HCT116 (cell line): ENCODE data around the gene EFL1. TPM values are rescaled to one million over a fixed set of nuclear protein-coding genes. Genes with fewer than 3 reads are reported as not detected.

Experiments
- ATAC-seq: fragments of 200-7000 bp; cut with Tn5 transposase; 2 replicates; pipeline ENCODE4 v1.9.1; 2020; ENCODE audit warnings: mild to moderate bottlenecking, moderate library complexity
- BruUV-seq: library from RNA; stranded (reverse); fragments of 400-500 nt; replicated peaks from 2 replicates; lab custom pipeline; 2021; lab: Mats Ljungman, UMichigan
- CTCF ChIA-PET: fragments of 300-600 bp; sonication (Branson Sonifier 250); formaldehyde crosslinking; loops from one replicate; lab custom pipeline; 2021; ENCODE audit warnings: antibody characterized with exemption; lab: Charles Lee
- POLR2A ChIA-PET: fragments of 300-600, 350-600 bp; sonication (Branson Sonifier 250); formaldehyde crosslinking; loops from one replicate; lab custom pipeline; 2021; ENCODE audit warnings: antibody characterized with exemption; lab: Charles Lee
- RAD21 ChIA-PET, 2 experiments: fragments of 300-600 bp; sonication (Branson Sonifier 250); formaldehyde crosslinking; loops; one replicate each; lab custom pipeline; 2023; ENCODE audit warnings: low total read pairs in 2 of 2; ENCODE audit not compliant: uncharacterized antibody in 2 of 2, unreplicated experiment in 2 of 2, low non-redundant PET in 1 of 2; lab: Charles Lee
- DNase-seq: peaks from one replicate; pipeline ENCODE4 v3.0.0-alpha.2; 2010; ENCODE audit warnings: low read depth, low spot score
- H2AFZ ChIP-seq: fragments of 200-600 bp; shearing (Covaris generic), sonication (generic); 2 replicates; pipeline ENCODE4 v1.6.1; 2017; ENCODE audit warnings: low read depth, mixed run types, mixed read lengths, antibody characterized with exemption, low read length; ENCODE audit not compliant: poor library complexity, severe bottlenecking
- H3K27ac ChIP-seq: 2 replicates; pipeline ENCODE4 v1.5.1; 2012; ENCODE audit warnings: low read depth, low read length
- H3K27me3 ChIP-seq: fragments of 200-600 bp; sonication (generic); 2 replicates; pipeline ENCODE4 v1.6.1; 2016; ENCODE audit warnings: mixed run types, low read length, mixed read lengths; ENCODE audit not compliant: insufficient read depth
- H3K36me3 ChIP-seq, 2 experiments: fragments of 200-500 bp in 1 of 2; fragments of 200-600 bp in 1 of 2; sonication (Bioruptor generic) in 1 of 2; sonication (generic) in 1 of 2; 2 replicates each; pipeline versions ENCODE4 v1.5.1 to v1.6.1; 2014 to 2016; ENCODE audit warnings: low read length in 2 of 2, inconsistent platforms in 1 of 2, mixed read lengths in 1 of 2, mixed run types in 1 of 2; ENCODE audit not compliant: insufficient read depth in 2 of 2, control insufficient read depth in 1 of 2
- H3K4me1 ChIP-seq, 2 experiments: fragments of 200-600 bp in 1 of 2; sonication (generic) in 1 of 2; 2 replicates each; pipeline versions ENCODE4 v1.5.1 to v1.6.1; 2012 to 2017; ENCODE audit warnings: low read length in 2 of 2, inconsistent platforms in 1 of 2, mild to moderate bottlenecking in 1 of 2, mixed read lengths in 1 of 2, mixed run types in 1 of 2, moderate library complexity in 1 of 2; ENCODE audit not compliant: insufficient read depth in 2 of 2, control insufficient read depth in 1 of 2
- H3K4me2 ChIP-seq: fragments of 200-600 bp; sonication (generic); 2 replicates; pipeline ENCODE4 v1.6.1; 2017; ENCODE audit warnings: mixed run types, low read length, mixed read lengths
- H3K4me3 ChIP-seq, 2 experiments: fragments of 200-600 bp in 1 of 2; sonication (generic) in 1 of 2; replicated peaks in 1 of 2; 2 replicates each; pipeline ENCODE4 v1.5.1; 2011 to 2016; ENCODE audit warnings: low read length in 2 of 2, control low read depth in 1 of 2, low read depth in 1 of 2, mild to moderate bottlenecking in 1 of 2, mixed read lengths in 1 of 2, mixed run types in 1 of 2
- H3K79me2 ChIP-seq: fragments of 200-600 bp; sonication (generic); 2 replicates; pipeline ENCODE4 v1.6.1; 2017; ENCODE audit warnings: mild to moderate bottlenecking, mixed run types, low read length, moderate library complexity, mixed read lengths; ENCODE audit not compliant: insufficient read depth
- H3K9ac ChIP-seq: fragments of 200-600 bp; sonication (generic); 2 replicates; pipeline ENCODE4 v1.6.1; 2016; ENCODE audit warnings: low read length, mixed read lengths
- H3K9me2 ChIP-seq: fragments of 200-600 bp; sonication (generic), shearing (Covaris generic); 2 replicates; pipeline ENCODE4 v1.6.1; 2017; ENCODE audit warnings: mixed run types, mild to moderate bottlenecking, moderate library complexity; ENCODE audit not compliant: insufficient read depth
- H3K9me3 ChIP-seq, 2 experiments: fragments of 200-500 bp in 1 of 2; fragments of 200-600 bp in 1 of 2; sonication (Bioruptor generic) in 1 of 2; sonication (generic) in 1 of 2; 2 replicates each; pipeline ENCODE4 v1.6.1; 2014 to 2017; ENCODE audit warnings: low read length in 2 of 2, mixed read lengths in 2 of 2, inconsistent platforms in 1 of 2, low read depth in 1 of 2, mild to moderate bottlenecking in 1 of 2, mixed run types in 1 of 2, moderate library complexity in 1 of 2; ENCODE audit not compliant: control insufficient read depth in 1 of 2, insufficient read depth in 1 of 2
- H4K20me1 ChIP-seq: fragments of 200-600 bp; sonication (generic), shearing (Covaris generic); 2 replicates; pipeline ENCODE4 v1.6.1; 2017; ENCODE audit warnings: mixed run types, mild to moderate bottlenecking, moderate library complexity; ENCODE audit not compliant: insufficient read depth
- CBX3 ChIP-seq: IDR thresholded peaks from 2 replicates; pipeline ENCODE4 v1.6.1; 2012; ENCODE audit warnings: low read depth
- CEBPB ChIP-seq: IDR thresholded peaks from 2 replicates; pipeline ENCODE4 v1.6.1; 2012; ENCODE audit warnings: low read depth
- ELF1 ChIP-seq: IDR thresholded peaks from 2 replicates; pipeline ENCODE4 v1.6.1; 2012; ENCODE audit warnings: low read depth, borderline replicate concordance
- EZH2 ChIP-seq: fragments of 200-600 bp; sonication (generic); IDR thresholded peaks from 2 replicates; pipeline ENCODE4 v1.6.1; 2017; ENCODE audit warnings: antibody characterized with exemption, mixed run types
- FOSL1 ChIP-seq: IDR thresholded peaks from 2 replicates; pipeline ENCODE4 v1.6.1; 2012; ENCODE audit warnings: low read depth
- JUND ChIP-seq: IDR thresholded peaks from 2 replicates; pipeline ENCODE4 v1.6.1; 2012
- POLR2AphosphoS5 ChIP-seq: IDR thresholded peaks from 2 replicates; pipeline ENCODE4 v1.6.1; 2011; ENCODE audit warnings: mild to moderate bottlenecking, low read depth, low read length, moderate library complexity
- RAD21 ChIP-seq: IDR thresholded peaks from 2 replicates; pipeline ENCODE4 v1.6.1; 2012; ENCODE audit warnings: low read depth, mild to moderate bottlenecking
- SP1 ChIP-seq: IDR thresholded peaks from 2 replicates; pipeline ENCODE4 v1.6.1; 2012; ENCODE audit warnings: low read depth
- SRF ChIP-seq: IDR thresholded peaks from 2 replicates; pipeline ENCODE4 v1.6.1; 2012; ENCODE audit warnings: low read depth
- TCF7L2 ChIP-seq: IDR thresholded peaks from 2 replicates; pipeline ENCODE4 v1.7.0; 2011; ENCODE audit warnings: borderline replicate concordance, inconsistent platforms; ENCODE audit not compliant: insufficient read depth, insufficient read length; ENCODE audit errors: extremely low read depth
- ZNF274 ChIP-seq: fragments of 200-500 bp; sonication (Bioruptor generic); IDR thresholded peaks from 2 replicates; pipeline ENCODE4 v1.6.1; 2014; ENCODE audit warnings: mild to moderate bottlenecking, low read depth, low read length, inconsistent platforms
- intact Hi-C: fragments of 100-400 bp; cut with micrococcal nuclease; formaldehyde crosslinking; loops from 2 replicates; pipeline ENCODE4 v1.10.0; 2022
- total RNA-seq: library from RNA; stranded (reverse); gene quantifications from one replicate; pipeline ENCODE4 v1.2.1, GENCODE V29; 2021; ENCODE audit not compliant: unreplicated experiment
- TF ChIP-seq, protein P1 (sequence below): IDR thresholded peaks from 2 replicates; pipeline ENCODE4 v1.6.1; 2012
- TF ChIP-seq, protein P2 (sequence below): IDR thresholded peaks from 2 replicates; pipeline ENCODE4 v1.6.1; 2012; ENCODE audit warnings: low read depth
- TF ChIP-seq, protein P3 (sequence below): IDR thresholded peaks from 2 replicates; pipeline ENCODE4 v1.6.1; 2012
- TF ChIP-seq, protein P4 (sequence below): IDR thresholded peaks from 2 replicates; pipeline ENCODE4 v1.6.1; 2011; ENCODE audit warnings: mild to moderate bottlenecking, low read length, moderate library complexity; ENCODE audit not compliant: insufficient replicate concordance; ENCODE audit errors: extremely low read depth

EFL1 gene
- total RNA-seq, 1 experiment from 2014 or later: 12.7 TPM

DNA sequence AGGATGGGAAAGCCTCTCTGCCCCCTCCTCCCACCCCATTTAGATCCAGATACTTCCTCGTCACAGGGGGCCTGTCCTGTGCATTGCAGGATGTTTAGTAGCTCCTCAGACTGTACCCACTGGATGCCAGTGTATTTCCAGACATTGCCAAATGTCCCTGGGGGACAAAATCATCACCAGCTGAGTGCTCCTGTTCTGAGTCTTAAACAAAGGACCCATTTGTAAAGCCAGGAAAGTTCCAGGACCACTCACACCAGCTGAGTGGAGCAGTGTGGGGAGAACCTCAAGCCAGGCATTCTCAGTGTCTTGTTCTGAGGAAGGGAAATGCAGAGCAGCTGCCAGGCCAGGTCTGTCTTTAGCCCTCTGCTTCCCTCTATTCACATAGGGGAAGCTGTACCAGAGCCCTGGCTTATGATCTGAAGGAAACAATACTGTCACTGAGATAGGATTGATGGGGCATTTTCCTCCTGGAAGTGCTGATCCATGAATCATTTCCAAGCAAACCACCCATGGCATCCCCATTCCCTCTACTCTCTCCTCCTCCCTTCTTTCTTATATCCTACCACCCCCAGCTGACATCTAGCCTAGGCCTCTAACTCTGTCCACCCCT is 149.3 kb downstream of the EFL1 start:
- Histone ChIP-seq H3K27me3 (no peaks in the 10 kb centered on the region), H3K9ac (no peak overlapping the region), H3K27ac (no peak overlapping the region), H3K79me2 (no peaks in the 10 kb centered on the region), H3K4me2 (no peak overlapping the region), H2AFZ (no peak overlapping the region), H4K20me1 (no peaks in the 10 kb centered on the region), H3K4me3 (no peak overlapping the region), H3K9me3 (no peaks in the 10 kb centered on the region), H3K36me3 (no peaks in the 10 kb centered on the region), H3K4me1 (no peaks in the 10 kb centered on the region), H3K9me2 (no peaks in the 10 kb centered on the region)
- DNase-seq (no peak), ATAC-seq (no peak)
- no TSS peak for BruUV-seq
- RAD21 ChIA-PET: no interaction called here
- TF ChIP-seq POLR2AphosphoS5: no peak
- TF ChIP-seq EZH2: no peak
- no peak for TF ChIP-seq CBX3
- TF ChIP-seq, protein P1, sequence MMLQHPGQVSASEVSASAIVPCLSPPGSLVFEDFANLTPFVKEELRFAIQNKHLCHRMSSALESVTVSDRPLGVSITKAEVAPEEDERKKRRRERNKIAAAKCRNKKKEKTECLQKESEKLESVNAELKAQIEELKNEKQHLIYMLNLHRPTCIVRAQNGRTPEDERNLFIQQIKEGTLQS: no peak
- TF ChIP-seq ELF1: no peak
- TF ChIP-seq TCF7L2: no peak
- TF ChIP-seq SP1: no peak
- no peak for TF ChIP-seq JUND
- intact Hi-C loops: no loop called here
- POLR2A ChIA-PET: interaction anchor here (1.1 kb wide), 1 partner anchor 695 kb away, joined by 3 read pairs; no protein-coding TSS in a partner anchor
- CTCF ChIA-PET: interaction anchor here (1.3 kb wide), 1 partner anchor 85 kb away, joined by 3 read pairs; no protein-coding TSS in a partner anchor

DNA sequence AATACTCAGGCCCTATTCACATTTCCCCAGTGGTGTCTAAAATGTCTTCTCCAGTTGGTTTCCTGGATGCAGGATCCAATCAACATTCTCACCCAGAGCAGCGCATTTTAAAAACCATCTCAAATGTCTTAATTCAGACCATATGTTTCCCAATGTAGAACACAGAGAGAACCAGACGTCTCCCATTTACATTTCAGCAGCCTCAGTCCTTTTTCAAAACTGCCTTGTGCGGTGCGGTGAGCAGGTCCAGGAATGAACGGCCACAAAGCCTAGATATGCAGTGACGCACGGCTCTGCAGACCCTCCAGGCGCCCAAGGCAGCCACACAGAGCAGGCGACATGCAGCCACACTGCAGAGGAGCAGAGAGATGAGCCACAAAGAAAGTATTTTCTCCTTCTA is 150.6 kb downstream of the EFL1 start:
- CTCF ChIA-PET: no interaction called here
- no peak overlapping the region for H3K4me3 ChIP-seq
- DNase-seq (no peak), ATAC-seq (no peak)
- intact Hi-C loops: no loop called here
- H4K20me1 ChIP-seq: no peaks in the 10 kb centered on the region
- no peak overlapping the region for H3K4me2 ChIP-seq
- H3K9ac ChIP-seq: no peak overlapping the region
- H3K27ac ChIP-seq: no peak overlapping the region
- H3K9me3 ChIP-seq: no peaks in the 10 kb centered on the region
- no peaks in the 10 kb centered on the region for H3K79me2 ChIP-seq
- no peak overlapping the region for H2AFZ ChIP-seq
- RAD21 ChIA-PET: no interaction called here
- no peaks in the 10 kb centered on the region for H3K27me3 ChIP-seq
- H3K9me2 ChIP-seq: no peaks in the 10 kb centered on the region
- BruUV-seq: no TSS peak
- POLR2A ChIA-PET: no interaction called here
- no peaks in the 10 kb centered on the region for H3K36me3 ChIP-seq
- no peaks in the 10 kb centered on the region for H3K4me1 ChIP-seq
- TF ChIP-seq SP1 (no peak), CEBPB (no peak), RAD21 (no peak), SRF (no peak), ZNF274 (no peak), FOSL1 (no peak), CBX3 (no peak)
- TF ChIP-seq, protein P2, sequence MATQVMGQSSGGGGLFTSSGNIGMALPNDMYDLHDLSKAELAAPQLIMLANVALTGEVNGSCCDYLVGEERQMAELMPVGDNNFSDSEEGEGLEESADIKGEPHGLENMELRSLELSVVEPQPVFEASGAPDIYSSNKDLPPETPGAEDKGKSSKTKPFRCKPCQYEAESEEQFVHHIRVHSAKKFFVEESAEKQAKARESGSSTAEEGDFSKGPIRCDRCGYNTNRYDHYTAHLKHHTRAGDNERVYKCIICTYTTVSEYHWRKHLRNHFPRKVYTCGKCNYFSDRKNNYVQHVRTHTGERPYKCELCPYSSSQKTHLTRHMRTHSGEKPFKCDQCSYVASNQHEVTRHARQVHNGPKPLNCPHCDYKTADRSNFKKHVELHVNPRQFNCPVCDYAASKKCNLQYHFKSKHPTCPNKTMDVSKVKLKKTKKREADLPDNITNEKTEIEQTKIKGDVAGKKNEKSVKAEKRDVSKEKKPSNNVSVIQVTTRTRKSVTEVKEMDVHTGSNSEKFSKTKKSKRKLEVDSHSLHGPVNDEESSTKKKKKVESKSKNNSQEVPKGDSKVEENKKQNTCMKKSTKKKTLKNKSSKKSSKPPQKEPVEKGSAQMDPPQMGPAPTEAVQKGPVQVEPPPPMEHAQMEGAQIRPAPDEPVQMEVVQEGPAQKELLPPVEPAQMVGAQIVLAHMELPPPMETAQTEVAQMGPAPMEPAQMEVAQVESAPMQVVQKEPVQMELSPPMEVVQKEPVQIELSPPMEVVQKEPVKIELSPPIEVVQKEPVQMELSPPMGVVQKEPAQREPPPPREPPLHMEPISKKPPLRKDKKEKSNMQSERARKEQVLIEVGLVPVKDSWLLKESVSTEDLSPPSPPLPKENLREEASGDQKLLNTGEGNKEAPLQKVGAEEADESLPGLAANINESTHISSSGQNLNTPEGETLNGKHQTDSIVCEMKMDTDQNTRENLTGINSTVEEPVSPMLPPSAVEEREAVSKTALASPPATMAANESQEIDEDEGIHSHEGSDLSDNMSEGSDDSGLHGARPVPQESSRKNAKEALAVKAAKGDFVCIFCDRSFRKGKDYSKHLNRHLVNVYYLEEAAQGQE: no peak
- TF ChIP-seq, protein P3, sequence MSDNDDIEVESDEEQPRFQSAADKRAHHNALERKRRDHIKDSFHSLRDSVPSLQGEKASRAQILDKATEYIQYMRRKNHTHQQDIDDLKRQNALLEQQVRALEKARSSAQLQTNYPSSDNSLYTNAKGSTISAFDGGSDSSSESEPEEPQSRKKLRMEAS: no peak
- TF ChIP-seq, protein P4, sequence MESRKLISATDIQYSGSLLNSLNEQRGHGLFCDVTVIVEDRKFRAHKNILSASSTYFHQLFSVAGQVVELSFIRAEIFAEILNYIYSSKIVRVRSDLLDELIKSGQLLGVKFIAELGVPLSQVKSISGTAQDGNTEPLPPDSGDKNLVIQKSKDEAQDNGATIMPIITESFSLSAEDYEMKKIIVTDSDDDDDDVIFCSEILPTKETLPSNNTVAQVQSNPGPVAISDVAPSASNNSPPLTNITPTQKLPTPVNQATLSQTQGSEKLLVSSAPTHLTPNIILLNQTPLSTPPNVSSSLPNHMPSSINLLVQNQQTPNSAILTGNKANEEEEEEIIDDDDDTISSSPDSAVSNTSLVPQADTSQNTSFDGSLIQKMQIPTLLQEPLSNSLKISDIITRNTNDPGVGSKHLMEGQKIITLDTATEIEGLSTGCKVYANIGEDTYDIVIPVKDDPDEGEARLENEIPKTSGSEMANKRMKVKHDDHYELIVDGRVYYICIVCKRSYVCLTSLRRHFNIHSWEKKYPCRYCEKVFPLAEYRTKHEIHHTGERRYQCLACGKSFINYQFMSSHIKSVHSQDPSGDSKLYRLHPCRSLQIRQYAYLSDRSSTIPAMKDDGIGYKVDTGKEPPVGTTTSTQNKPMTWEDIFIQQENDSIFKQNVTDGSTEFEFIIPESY: no peak
